GM19324 (cell line): ENCODE results near the gene INO80B.
"Not testable (repeated sequence)": the region's sequence is repeated elsewhere in the genome, so short reads cannot be mapped to it uniquely, and the experiment has no call there.

ENCODE experiments used
- ATAC-seq: cut with Tn5 transposase; IDR thresholded peaks from one replicate; pipeline ENCODE4 v1.9.1; 2021; ENCODE audit warnings: mild to moderate bottlenecking, moderate library complexity; ENCODE audit not compliant: unreplicated experiment, low FRiP score

The INO80B gene

GRCh38 chr2:74472086-74472944, 17.4 kb downstream of the INO80B start, which contains the start of gene MRPL53:
MRPL53 (minus strand) TSS chr2:74472680; CDS start chr2:74472660, 20 bp downstream.
- peak; percentile 88 for ATAC-seq

DNA sequence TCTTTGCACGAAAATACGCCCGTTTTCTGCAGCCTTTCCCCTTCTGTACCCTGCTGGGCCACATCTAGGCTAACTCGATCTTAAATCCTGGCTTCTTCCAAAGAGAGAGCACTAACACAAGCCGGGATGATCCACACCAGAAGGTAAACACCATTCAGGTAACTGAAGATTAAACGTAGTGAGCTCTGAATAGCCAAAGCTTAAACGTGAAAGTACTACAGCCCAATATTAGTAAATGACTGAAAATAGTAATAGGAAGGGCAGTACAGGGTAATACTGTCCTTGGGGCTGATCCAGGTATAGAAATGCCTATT, 18.0 kb downstream of the INO80B start:
- peak; percentile 6 for ATAC-seq

GRCh38 chr2:74474481-74474880, 19.6 kb downstream of the INO80B start:
- ATAC-seq, result no peak

GRCh38 chr2:74474899-74475298, 20.0 kb downstream of the INO80B start:
- ATAC-seq, result no peak

DNA sequence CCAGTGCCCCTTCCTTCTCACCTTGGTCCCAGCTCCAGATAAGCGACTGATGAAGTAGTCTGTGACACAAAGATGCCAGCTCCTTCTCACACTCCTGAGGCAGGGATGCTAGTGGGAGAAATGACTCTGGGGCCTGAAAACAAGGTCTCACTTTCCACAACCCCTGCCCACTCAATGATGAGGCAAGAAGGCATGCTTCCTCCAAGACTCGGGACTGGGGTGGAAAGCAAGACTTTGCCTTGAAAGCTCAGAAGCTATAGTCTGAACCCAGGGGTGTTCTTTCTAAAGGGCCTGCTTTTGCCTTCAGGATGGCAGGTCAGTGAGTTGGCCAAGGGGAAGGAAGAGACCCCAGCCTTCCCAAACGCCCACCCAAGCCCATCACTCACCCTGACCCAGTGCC, 26.5 kb downstream of the INO80B start:
- no peak for ATAC-seq

DNA sequence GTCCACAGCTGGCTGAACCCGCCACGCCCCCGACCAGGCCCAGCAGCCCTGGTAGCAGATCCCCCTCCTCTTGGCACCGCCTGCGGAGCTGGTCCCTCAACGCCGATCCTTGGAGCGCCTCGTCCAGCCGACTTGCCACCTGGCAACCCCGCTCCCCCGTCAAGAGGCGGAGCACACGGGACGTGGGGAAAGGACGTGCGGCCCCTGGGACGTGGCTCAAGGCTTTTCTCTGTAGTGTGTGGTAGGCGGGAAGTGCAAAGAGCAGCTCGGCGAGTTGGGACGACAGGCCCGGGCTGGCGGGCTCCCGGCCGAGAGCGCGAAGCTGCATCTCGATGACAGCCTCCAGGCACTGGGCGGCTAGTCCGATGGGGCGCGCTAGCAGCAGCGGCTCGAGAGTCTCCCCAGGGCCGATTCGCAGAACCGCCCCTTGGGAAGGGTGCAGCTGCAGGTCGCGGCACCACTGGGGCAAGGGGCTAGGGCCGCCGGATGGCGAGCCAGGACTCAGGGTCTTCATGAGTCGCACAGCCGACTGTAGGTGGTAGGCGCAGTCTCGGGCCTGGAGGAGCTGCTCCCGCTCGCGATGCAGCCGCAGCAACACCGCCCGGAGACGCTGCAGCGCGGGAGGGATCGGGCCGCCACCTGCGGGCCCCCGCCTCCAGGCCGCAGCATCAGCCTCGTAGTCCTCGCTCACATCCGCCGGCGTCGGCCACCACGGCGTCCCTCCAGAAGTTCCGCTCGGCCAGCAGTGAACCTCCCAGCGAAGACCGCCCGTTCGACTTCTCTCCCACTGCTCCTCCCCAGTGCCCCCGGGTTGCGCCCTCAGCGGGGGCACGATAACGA, 27.3 kb downstream of the INO80B start:
- peak; percentile 51 for ATAC-seq

GRCh38 chr2:74482801-74483674, 28.2 kb downstream of the INO80B start, which contains the start of the genes CCDC142 and TTC31:
CCDC142 (minus strand) TSS chr2:74482998; CDS start chr2:74482837, 161 bp downstream.
TTC31 (plus strand) TSS chr2:74483081; CDS start chr2:74483096, 15 bp downstream.
- ATAC-seq, result peak; percentile 90

- ATAC-seq, result not testable (repeated sequence)
Measured at GRCh38 chr2:74483675-74484164, 28.8 kb downstream of the INO80B start.

GRCh38 chr2:74486141-74486540, 31.3 kb downstream of the INO80B start:
- no peak for ATAC-seq

- ATAC-seq, result no peak
Measured at GRCh38 chr2:74488643-74489481, 34.0 kb downstream of the INO80B start.

DNA sequence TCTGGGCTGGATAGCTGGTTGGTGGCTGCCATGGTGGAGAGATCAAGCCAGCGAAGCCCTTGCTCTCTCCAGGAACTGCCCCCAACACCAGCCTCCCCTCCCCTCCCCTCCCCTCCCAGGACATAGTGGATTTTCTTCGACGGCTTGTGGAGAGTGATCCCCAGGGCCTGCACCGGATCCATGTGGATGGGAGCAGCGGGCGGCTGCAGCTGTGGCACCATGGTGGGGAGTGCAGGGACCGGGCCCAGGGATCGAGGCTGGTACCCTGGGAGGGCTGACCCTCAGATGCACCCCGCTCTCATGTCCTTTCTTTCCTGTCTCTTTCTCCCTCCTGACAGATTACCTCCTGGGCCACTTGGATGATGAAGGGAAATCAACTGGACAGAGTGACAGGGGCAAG, 35.0 kb downstream of the INO80B start:
- ATAC-seq, result no peak

GRCh38 chr2:74491648-74492544, 37.0 kb downstream of the INO80B start:
- no peak for ATAC-seq

- no peak for ATAC-seq
Measured at GRCh38 chr2:74493546-74493945, 38.7 kb downstream of the INO80B start.

- no peak for ATAC-seq
Measured at GRCh38 chr2:74495440-74495839, 40.6 kb downstream of the INO80B start.

DNA sequence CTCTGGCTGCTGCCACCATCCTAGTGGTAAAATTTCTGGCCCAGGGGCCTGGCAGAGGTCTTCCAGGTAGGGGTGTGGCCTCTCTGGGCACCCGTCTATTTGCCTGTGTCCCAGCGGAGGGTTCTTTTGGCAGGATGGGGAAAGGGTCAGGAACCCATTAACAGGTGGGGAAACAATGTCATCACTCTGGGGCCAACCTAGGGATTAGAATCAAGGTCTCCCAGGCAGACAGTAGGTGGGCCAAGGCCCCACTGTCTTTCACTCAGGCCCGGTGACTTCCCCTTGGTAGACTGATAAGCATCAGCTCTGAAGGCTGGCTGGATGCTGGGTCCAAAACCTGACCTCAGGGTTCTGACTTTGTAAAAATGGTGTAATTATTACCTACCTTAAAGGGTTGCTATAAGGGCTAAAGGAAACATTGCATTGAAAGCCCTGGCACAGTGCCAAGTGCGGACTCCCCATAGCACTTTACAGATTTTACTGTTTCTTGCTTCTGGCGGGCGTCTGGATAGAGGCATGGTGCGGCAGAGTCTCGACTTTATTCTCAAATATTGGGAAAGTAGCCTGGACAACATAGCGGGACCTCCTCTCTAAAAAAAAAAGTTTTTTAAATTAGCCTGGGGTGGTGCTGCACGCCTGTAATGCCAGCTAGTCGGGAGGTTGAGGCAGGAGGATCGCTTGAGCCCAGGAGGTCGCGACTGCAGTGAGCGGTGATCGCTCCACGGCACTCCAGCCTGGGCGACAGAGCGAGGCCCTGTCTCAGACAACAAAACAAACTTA, 42.3 kb downstream of the INO80B start:
- ATAC-seq, result no peak

GRCh38 chr2:74497777-74498499, 43.1 kb downstream of the INO80B start:
- ATAC-seq, result no peak
